Liver (tissue), 3 donors: ENCODE data around the gene OXCT1.
"Not testable (repeated sequence)": the region's sequence is repeated elsewhere in the genome, so short reads cannot be mapped to it uniquely, and the experiment has no call there.

Experiments
- EGR1 ChIP-seq, 2 donors: IDR thresholded peaks; 2 replicates each; pipeline ENCODE4 v1.6.1; 2016 to 2018; ENCODE audit warnings: antibody characterized with exemption in 2 of 2, low read depth in 2 of 2
- GABPA ChIP-seq, 2 donors: IDR thresholded peaks in 1 of 2; conservative IDR thresholded peaks in 1 of 2; 2 replicates each; pipeline ENCODE4 v1.6.1; 2016; ENCODE audit warnings: antibody characterized with exemption in 2 of 2, mild to moderate bottlenecking in 1 of 2, moderate library complexity in 1 of 2
- HNF4A ChIP-seq, 2 donors: conservative IDR thresholded peaks; 2 replicates each; pipeline ENCODE4 v1.6.1; 2016; ENCODE audit warnings: antibody characterized with exemption in 2 of 2, mild to moderate bottlenecking in 2 of 2
- JUND ChIP-seq, 2 donors: IDR thresholded peaks; 2 replicates each; pipeline ENCODE4 v1.6.1; 2016; ENCODE audit warnings: antibody characterized with exemption in 2 of 2
- RAD21 ChIP-seq, 2 donors: IDR thresholded peaks; 2 replicates each; pipeline ENCODE4 v1.6.1; 2016; ENCODE audit warnings: antibody characterized with exemption in 2 of 2, mild to moderate bottlenecking in 2 of 2
- RXRA ChIP-seq, 2 donors: IDR thresholded peaks; 2 replicates each; pipeline ENCODE4 v1.6.1; 2017 to 2018; ENCODE audit warnings: antibody characterized with exemption in 2 of 2, mild to moderate bottlenecking in 1 of 2
- TAF1 ChIP-seq: conservative IDR thresholded peaks from 2 replicates; pipeline ENCODE4 v1.6.1; 2016; ENCODE audit warnings: antibody characterized with exemption, mild to moderate bottlenecking
- YY1 ChIP-seq: IDR thresholded peaks from 2 replicates; pipeline ENCODE4 v1.6.1; 2016; ENCODE audit warnings: antibody characterized with exemption, mild to moderate bottlenecking
- TF ChIP-seq, protein P1 (sequence below): IDR thresholded peaks from 2 replicates; pipeline ENCODE4 v1.6.1; 2016; ENCODE audit warnings: antibody characterized with exemption
- TF ChIP-seq, protein P2 (sequence below): IDR thresholded peaks from 2 replicates; pipeline ENCODE4 v1.6.1; 2016; ENCODE audit warnings: antibody characterized with exemption
- TF ChIP-seq, protein P3 (sequence below): IDR thresholded peaks from 2 replicates; pipeline ENCODE4 v1.6.1; 2016; ENCODE audit warnings: antibody characterized with exemption
- TF ChIP-seq, protein P4 (sequence below): fragments of 150-350 bp; IDR thresholded peaks from 2 replicates; pipeline ENCODE4 v1.5.1; 2017; ENCODE audit warnings: improper control_type of control experiment, low read depth, low read length; ENCODE audit not compliant: missing input control
- TF ChIP-seq, protein P5 (sequence below): IDR thresholded peaks from 2 replicates; pipeline ENCODE4 v1.6.1; 2016; ENCODE audit warnings: antibody characterized with exemption, mild to moderate bottlenecking
- donor health status: healthy.
- donor health status: healthy.

DNA sequence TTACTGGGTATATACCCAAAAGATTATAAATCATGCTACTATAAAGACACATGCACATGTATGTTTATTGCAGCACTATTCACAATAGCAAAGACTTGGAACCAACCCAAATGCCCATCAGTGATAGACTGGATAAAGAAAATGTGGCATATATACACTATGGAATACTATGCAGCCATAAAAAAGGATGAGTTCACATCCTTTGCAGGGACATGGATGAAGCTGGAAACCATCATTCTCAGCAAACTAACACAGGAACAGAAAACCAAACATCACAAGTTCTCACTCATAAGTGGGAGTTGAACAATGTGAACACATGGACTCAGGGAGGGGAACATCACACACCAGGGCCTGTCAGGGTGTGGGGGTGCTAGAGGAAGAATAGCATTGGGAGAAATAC lies 155.8 kb downstream of the OXCT1 start:
- TF ChIP-seq, protein P1, sequence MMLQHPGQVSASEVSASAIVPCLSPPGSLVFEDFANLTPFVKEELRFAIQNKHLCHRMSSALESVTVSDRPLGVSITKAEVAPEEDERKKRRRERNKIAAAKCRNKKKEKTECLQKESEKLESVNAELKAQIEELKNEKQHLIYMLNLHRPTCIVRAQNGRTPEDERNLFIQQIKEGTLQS: not testable (repeated sequence)
- TF ChIP-seq, protein P2, sequence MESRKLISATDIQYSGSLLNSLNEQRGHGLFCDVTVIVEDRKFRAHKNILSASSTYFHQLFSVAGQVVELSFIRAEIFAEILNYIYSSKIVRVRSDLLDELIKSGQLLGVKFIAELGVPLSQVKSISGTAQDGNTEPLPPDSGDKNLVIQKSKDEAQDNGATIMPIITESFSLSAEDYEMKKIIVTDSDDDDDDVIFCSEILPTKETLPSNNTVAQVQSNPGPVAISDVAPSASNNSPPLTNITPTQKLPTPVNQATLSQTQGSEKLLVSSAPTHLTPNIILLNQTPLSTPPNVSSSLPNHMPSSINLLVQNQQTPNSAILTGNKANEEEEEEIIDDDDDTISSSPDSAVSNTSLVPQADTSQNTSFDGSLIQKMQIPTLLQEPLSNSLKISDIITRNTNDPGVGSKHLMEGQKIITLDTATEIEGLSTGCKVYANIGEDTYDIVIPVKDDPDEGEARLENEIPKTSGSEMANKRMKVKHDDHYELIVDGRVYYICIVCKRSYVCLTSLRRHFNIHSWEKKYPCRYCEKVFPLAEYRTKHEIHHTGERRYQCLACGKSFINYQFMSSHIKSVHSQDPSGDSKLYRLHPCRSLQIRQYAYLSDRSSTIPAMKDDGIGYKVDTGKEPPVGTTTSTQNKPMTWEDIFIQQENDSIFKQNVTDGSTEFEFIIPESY: not testable (repeated sequence)
- TF ChIP-seq, protein P3, sequence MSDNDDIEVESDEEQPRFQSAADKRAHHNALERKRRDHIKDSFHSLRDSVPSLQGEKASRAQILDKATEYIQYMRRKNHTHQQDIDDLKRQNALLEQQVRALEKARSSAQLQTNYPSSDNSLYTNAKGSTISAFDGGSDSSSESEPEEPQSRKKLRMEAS: not testable (repeated sequence)
- not testable (repeated sequence) for TF ChIP-seq GABPA (IDR thresholded peaks at IDR 0.05 in 1 of 2, conservative IDR thresholded peaks at IDR 0.05 in 1 of 2); YY1; TAF1; RXRA (IDR thresholded peaks at IDR 0.05); EGR1 (IDR thresholded peaks at IDR 0.05; ENCODE audit: low read depth in 2 of 2); RAD21 (IDR thresholded peaks at IDR 0.05); JUND (IDR thresholded peaks at IDR 0.05); HNF4A (conservative IDR thresholded peaks at IDR 0.05)
- TF ChIP-seq, protein P4, sequence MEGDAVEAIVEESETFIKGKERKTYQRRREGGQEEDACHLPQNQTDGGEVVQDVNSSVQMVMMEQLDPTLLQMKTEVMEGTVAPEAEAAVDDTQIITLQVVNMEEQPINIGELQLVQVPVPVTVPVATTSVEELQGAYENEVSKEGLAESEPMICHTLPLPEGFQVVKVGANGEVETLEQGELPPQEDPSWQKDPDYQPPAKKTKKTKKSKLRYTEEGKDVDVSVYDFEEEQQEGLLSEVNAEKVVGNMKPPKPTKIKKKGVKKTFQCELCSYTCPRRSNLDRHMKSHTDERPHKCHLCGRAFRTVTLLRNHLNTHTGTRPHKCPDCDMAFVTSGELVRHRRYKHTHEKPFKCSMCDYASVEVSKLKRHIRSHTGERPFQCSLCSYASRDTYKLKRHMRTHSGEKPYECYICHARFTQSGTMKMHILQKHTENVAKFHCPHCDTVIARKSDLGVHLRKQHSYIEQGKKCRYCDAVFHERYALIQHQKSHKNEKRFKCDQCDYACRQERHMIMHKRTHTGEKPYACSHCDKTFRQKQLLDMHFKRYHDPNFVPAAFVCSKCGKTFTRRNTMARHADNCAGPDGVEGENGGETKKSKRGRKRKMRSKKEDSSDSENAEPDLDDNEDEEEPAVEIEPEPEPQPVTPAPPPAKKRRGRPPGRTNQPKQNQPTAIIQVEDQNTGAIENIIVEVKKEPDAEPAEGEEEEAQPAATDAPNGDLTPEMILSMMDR: not testable (repeated sequence)
- TF ChIP-seq, protein P5, sequence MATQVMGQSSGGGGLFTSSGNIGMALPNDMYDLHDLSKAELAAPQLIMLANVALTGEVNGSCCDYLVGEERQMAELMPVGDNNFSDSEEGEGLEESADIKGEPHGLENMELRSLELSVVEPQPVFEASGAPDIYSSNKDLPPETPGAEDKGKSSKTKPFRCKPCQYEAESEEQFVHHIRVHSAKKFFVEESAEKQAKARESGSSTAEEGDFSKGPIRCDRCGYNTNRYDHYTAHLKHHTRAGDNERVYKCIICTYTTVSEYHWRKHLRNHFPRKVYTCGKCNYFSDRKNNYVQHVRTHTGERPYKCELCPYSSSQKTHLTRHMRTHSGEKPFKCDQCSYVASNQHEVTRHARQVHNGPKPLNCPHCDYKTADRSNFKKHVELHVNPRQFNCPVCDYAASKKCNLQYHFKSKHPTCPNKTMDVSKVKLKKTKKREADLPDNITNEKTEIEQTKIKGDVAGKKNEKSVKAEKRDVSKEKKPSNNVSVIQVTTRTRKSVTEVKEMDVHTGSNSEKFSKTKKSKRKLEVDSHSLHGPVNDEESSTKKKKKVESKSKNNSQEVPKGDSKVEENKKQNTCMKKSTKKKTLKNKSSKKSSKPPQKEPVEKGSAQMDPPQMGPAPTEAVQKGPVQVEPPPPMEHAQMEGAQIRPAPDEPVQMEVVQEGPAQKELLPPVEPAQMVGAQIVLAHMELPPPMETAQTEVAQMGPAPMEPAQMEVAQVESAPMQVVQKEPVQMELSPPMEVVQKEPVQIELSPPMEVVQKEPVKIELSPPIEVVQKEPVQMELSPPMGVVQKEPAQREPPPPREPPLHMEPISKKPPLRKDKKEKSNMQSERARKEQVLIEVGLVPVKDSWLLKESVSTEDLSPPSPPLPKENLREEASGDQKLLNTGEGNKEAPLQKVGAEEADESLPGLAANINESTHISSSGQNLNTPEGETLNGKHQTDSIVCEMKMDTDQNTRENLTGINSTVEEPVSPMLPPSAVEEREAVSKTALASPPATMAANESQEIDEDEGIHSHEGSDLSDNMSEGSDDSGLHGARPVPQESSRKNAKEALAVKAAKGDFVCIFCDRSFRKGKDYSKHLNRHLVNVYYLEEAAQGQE: not testable (repeated sequence)
